ENCODE results near the gene KCTD1. TPM values are rescaled to one million over a fixed set of nuclear protein-coding genes. Genes with fewer than 3 reads are reported as not detected.

KCTD1 gene
- total RNA-seq, 3 donors from 2014 or later (not counting 1 experiment from before 2014, with no cell fraction given) = 3.8 to 5.8 (median 5.7) TPM

DNA sequence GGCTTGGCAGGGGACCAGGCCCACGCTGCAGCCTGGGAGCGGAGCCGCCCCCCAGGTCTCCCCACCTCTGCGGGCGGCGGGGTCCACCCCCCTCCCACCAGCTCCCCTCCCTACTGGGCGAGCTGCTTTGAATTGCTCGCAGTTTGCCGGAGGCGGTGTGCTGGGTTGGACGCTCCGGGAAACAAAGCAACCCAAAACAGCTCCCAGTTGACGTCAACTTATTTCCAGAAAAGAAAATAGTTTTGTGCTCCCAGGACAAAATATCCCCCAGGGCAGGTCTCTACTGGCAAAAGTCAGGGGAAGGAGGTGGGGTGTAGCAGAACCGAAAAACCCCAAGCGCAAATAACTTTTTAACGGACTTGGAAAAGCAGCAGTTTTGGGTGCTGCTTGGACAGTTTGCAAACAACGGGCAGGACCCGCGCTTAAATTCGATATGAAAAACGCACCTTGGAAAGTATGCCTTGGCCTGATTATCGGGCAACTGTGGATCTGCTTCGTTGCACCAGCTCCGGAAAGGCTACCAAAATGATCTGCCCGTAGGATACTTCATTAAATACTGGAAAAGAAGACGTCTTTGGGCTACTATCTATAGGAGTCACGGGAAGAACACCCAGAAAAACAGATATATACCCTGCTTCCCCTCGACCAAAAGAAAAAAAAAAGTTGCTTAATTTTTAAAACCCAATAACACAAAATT lies 2.8 kb upstream of the KCTD1 start:
- Histone ChIP-seq H3K4me3 (ENCODE audit: low read length) (no peak overlapping the region), H3K9me3 (ENCODE audit: control insufficient read depth, insufficient read depth, low read length) (no peaks in the 10 kb centered on the region), H3K4me1 (ENCODE audit: control insufficient read depth, insufficient read depth, low read length) (peaks cover 31% of the 10 kb centered on the region), H3K27me3 (ENCODE audit: control insufficient read depth, insufficient read depth, low read length) (peaks cover 37% of the 10 kb centered on the region), H3K36me3 (ENCODE audit: control insufficient read depth, insufficient read depth, low read length) (no peaks in the 10 kb centered on the region), H3K27ac (ENCODE audit: low read length) (no peak overlapping the region)
- no peaks in the 10 kb centered on the region for H3K9me3 Mint-ChIP-seq
- intact Hi-C loops (cut with micrococcal nuclease) = no loop called here
- H3K36me3 Mint-ChIP-seq = no peaks in the 10 kb centered on the region
- H3K27me3 Mint-ChIP-seq (ENCODE audit: low read depth in 2 of 2) = peaks cover 30 to 45% of the 10 kb centered on the region in 2 donors
- 7% methylated on average over 27 of the region's 28 CpGs for WGBS (ENCODE audit: insufficient coverage)
- TF ChIP-seq, protein P1, sequence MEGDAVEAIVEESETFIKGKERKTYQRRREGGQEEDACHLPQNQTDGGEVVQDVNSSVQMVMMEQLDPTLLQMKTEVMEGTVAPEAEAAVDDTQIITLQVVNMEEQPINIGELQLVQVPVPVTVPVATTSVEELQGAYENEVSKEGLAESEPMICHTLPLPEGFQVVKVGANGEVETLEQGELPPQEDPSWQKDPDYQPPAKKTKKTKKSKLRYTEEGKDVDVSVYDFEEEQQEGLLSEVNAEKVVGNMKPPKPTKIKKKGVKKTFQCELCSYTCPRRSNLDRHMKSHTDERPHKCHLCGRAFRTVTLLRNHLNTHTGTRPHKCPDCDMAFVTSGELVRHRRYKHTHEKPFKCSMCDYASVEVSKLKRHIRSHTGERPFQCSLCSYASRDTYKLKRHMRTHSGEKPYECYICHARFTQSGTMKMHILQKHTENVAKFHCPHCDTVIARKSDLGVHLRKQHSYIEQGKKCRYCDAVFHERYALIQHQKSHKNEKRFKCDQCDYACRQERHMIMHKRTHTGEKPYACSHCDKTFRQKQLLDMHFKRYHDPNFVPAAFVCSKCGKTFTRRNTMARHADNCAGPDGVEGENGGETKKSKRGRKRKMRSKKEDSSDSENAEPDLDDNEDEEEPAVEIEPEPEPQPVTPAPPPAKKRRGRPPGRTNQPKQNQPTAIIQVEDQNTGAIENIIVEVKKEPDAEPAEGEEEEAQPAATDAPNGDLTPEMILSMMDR (IDR thresholded peaks at IDR 0.05) = no peak
- DNase-seq = no peak
- no peak for ATAC-seq
- peaks cover 12 to 24% of the 10 kb centered on the region in 2 donors for H3K4me1 Mint-ChIP-seq
- H3K4me3 Mint-ChIP-seq = peak overlapping the region; percentile 30
- H3K27ac Mint-ChIP-seq = no peak overlapping the region

DNA sequence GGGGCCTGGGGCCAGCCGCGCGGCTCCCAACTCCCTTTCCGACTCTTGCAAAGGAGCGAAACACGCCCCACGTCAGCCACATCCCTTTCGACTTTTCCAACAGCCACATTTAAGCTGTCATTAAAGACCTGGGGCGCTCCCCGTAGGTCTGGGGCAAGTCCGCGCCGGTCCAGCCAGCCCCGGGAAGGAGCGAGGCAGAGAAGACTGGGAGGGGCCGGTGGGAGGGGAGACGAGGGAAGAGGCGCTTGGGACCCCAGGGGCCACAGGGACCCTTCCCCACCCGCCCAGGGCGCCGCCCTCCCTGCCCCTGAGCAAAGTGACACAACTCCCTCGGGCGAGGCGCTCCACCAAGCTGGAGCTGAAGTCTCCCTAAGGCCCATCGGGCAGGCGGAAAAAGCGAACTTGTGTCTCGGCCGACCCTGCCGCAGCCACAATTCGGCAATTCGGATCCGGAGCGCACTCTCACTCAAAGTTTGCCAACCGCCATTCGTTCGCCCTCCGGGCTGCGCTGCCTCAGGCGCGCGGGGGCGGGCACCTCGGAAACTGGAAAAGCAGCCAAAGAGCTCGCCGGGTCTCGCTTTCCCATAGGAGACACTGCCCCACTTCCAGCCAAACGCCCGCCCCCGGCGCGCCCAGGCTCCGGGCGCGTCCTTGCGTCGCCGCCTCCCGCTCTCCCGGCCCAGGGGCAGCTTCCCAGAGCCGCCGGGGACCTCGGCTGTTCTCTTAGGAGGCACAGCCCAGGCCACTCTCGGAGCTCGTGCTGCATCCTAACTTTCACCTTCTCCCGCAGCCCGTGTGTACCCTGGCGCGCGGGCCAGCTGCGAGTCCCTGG lies 1.1 kb upstream of the KCTD1 start:
- TF ChIP-seq, protein P1 (IDR thresholded peaks at IDR 0.05) = no peak
- Histone ChIP-seq H3K4me1 (ENCODE audit: control insufficient read depth, insufficient read depth, low read length) (peaks cover 35% of the 10 kb centered on the region), H3K4me3 (ENCODE audit: low read length) (peak overlapping the region; percentile 28), H3K27ac (ENCODE audit: low read length) (no peak overlapping the region), H3K27me3 (ENCODE audit: control insufficient read depth, insufficient read depth, low read length) (peaks cover 37% of the 10 kb centered on the region), H3K9me3 (ENCODE audit: control insufficient read depth, insufficient read depth, low read length) (no peaks in the 10 kb centered on the region), H3K36me3 (ENCODE audit: control insufficient read depth, insufficient read depth, low read length) (no peaks in the 10 kb centered on the region)
- intact Hi-C loops (cut with micrococcal nuclease) = no loop called here
- H3K9me3 Mint-ChIP-seq = no peaks in the 10 kb centered on the region
- H3K27me3 Mint-ChIP-seq (ENCODE audit: low read depth in 2 of 2) = peaks cover 30 to 34% of the 10 kb centered on the region in 2 donors
- H3K4me1 Mint-ChIP-seq = peaks cover 29 to 40% of the 10 kb centered on the region in 2 donors
- peak overlapping the region; percentile 80 for H3K4me3 Mint-ChIP-seq
- DNase-seq = peak in 1 of 2 donors; percentile 17
- H3K27ac Mint-ChIP-seq = no peak overlapping the region
- 2% methylated on average over 71 of the region's 71 CpGs for WGBS (ENCODE audit: insufficient coverage)
- no peaks in the 10 kb centered on the region for H3K36me3 Mint-ChIP-seq
- no peak for ATAC-seq

DNA sequence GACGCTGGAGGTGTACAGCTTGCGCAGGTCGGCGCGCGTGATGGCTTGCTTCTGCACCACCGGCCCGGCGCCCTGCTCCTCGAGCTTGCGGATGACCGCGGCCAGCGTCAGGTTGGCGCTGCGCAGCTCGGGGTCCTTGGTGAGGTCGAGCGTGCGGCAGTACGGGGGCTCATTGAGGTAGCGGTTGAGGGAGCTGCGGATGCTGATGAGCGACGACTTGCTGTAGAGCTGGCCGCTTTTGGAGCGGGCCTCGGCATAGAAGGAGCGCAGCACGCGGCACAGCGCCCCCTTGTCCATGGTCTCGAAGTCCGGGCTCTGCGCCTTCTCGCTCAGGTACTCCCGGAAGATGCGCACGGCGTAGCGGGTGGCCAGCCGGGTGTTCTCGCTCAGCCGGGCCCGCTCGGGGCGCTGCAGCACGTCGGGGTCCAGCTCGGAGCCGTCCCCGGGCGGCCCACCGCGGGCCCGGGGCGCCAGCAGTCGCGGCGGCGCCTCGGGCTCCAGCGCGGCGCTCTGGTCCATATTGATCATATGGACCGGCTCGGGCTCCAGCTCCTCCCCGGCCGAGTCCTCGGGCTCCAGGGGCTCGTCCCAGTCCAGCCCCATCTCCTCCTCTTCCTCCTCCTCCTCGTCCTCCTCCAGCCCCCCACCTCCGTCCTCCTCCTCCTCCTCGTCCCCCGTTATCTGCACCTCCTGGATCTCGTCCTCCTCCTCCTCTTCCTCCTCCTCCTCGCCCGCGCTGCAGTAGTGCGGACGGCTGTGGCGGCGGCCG lies 523 bp downstream of the KCTD1 start:
- Mint-ChIP-seq H3K27me3 (ENCODE audit: low read depth in 2 of 2) (peaks cover 17 to 21% of the 10 kb centered on the region in 2 donors), H3K27ac (peak overlapping the region in 1 of 2 donors; percentile 78)
- H3K27me3 ChIP-seq (ENCODE audit: control insufficient read depth, insufficient read depth, low read length) = peaks cover 28% of the 10 kb centered on the region

More for the DNA sequence above, 523 bp downstream of the KCTD1 start:
- Histone ChIP-seq H3K27ac (ENCODE audit: low read length) (no peak overlapping the region), H3K4me1 (ENCODE audit: control insufficient read depth, insufficient read depth, low read length) (peaks cover 35% of the 10 kb centered on the region), H3K4me3 (ENCODE audit: low read length) (peak overlapping the region; percentile 48), H3K9me3 (ENCODE audit: control insufficient read depth, insufficient read depth, low read length) (no peaks in the 10 kb centered on the region), H3K36me3 (ENCODE audit: control insufficient read depth, insufficient read depth, low read length) (no peaks in the 10 kb centered on the region)
- peak overlapping the region; percentile 93 for H3K4me3 Mint-ChIP-seq
- ATAC-seq = peak; percentile 72 to 83 (median 82)
- DNase-seq = peak; percentile 35 to 72
- intact Hi-C loops (cut with micrococcal nuclease) = no loop called here
- no peaks in the 10 kb centered on the region for H3K36me3 Mint-ChIP-seq
- no peaks in the 10 kb centered on the region for H3K9me3 Mint-ChIP-seq
- H3K4me1 Mint-ChIP-seq = peaks cover 44 to 55% of the 10 kb centered on the region in 2 donors
- WGBS (ENCODE audit: insufficient coverage) = 6% methylated on average over 84 of the region's 84 CpGs
- TF ChIP-seq, protein P1 (IDR thresholded peaks at IDR 0.05) = no peak
